Right lobe of liver (tissue), 6 donors: ENCODE data around the gene LRTM2. TPM values are rescaled to one million over a fixed set of nuclear protein-coding genes. Genes with fewer than 3 reads are reported as not detected.

ENCODE experiments used
- ATAC-seq, 4 donors: fragments of 200-7000 bp; cut with Tn5 transposase; one replicate each; pipeline ENCODE4 v1.9.1; 2020; ENCODE audit warnings: mild to moderate bottlenecking in 4 of 4, moderate library complexity in 4 of 4
- DNase-seq, 3 donors: peaks; one replicate each; pipeline ENCODE4 v3.0.0-alpha.2; 2020
- H3K27ac ChIP-seq, 3 donors: fragments of 200-600 bp; one replicate each; pipeline ENCODE4 v1.8.0; 2022
- H3K27me3 ChIP-seq, 2 donors: fragments of 200-600 bp; one replicate each; pipeline ENCODE4 v1.8.0; 2022
- H3K36me3 ChIP-seq, 4 donors: fragments of 200-600 bp; sonication (generic) in 1 of 4; one replicate each; pipeline versions ENCODE4 v1.5.1 to v1.8.0; 2017 to 2022; ENCODE audit warnings: control low read depth in 1 of 4
- H3K4me1 ChIP-seq, 4 donors: fragments of 200-600 bp; sonication (generic) in 1 of 4; one replicate each; pipeline versions ENCODE4 v1.5.1 to v1.8.0; 2017 to 2022; ENCODE audit warnings: control low read depth in 1 of 4
- H3K4me3 ChIP-seq, 3 donors: fragments of 200-600 bp; one replicate each; pipeline ENCODE4 v1.8.0; 2022
- H3K9me3 ChIP-seq, 4 donors: fragments of 200-600 bp; sonication (generic) in 1 of 4; one replicate each; pipeline versions ENCODE4 v1.5.1 to v1.8.0; 2017 to 2022; ENCODE audit warnings: control low read depth in 1 of 4
- CTCF ChIP-seq, 4 donors: fragments of 200-600 bp in 3 of 4; fragments of 450-650 bp in 1 of 4; IDR thresholded peaks; one replicate each; pipeline versions ENCODE4 v1.5.1 to v1.8.0; 2016 to 2022; ENCODE audit warnings: antibody characterized with exemption in 4 of 4, mild to moderate bottlenecking in 2 of 4
- POLR2A ChIP-seq: fragments of 450-650 bp; IDR thresholded peaks from one replicate; pipeline ENCODE4 v1.6.1; 2017; ENCODE audit warnings: antibody characterized with exemption, mild to moderate bottlenecking
- WGBS: methylation state at CpG from one replicate; pipeline ENCODE4 v1.1.6; 2018; ENCODE audit warnings: low coverage, low lambda C conversion rate; ENCODE audit not compliant: insufficient coverage; ENCODE audit errors: missing lambda C conversion rate; 5-methylcytosine and 5-hydroxymethylcytosine counted together
- intact Hi-C, 2 donors: fragments of 100-400 bp; cut with DNase I; formaldehyde crosslinking; loops; one replicate each; pipeline versions ENCODE4 v1.11.2 to v1.14.1; 2022
- total RNA-seq, 6 experiments: library from RNA; depleted of rRNA in 2 of 6; stranded (reverse); fragments of >200 nt in 2 of 6; fragmentation: NEBNext Ultra II Directional in 3 of 6; extraction: Animal tissue kit (Norgen Biotek cat#: 25700) in 3 of 6; gene quantifications; one replicate each; pipeline versions ENCODE4 v1.1.0 to v1.2.4, GENCODE V29; 2016 to 2023
- donor health status: DM: no; HTN: yes; CAD: no.
- donor health status: DM: no; HTN: no; CAD: no.
- donor health status: DM: no; HTN: no; CAD: no.
- donor health status: DM: no; HTN: yes; CAD: no.
- donor health status: DM: no; HTN: yes; CAD: no.

Gene LRTM2
- total RNA-seq, 6 experiments from 2014 or later: not detected

DNA sequence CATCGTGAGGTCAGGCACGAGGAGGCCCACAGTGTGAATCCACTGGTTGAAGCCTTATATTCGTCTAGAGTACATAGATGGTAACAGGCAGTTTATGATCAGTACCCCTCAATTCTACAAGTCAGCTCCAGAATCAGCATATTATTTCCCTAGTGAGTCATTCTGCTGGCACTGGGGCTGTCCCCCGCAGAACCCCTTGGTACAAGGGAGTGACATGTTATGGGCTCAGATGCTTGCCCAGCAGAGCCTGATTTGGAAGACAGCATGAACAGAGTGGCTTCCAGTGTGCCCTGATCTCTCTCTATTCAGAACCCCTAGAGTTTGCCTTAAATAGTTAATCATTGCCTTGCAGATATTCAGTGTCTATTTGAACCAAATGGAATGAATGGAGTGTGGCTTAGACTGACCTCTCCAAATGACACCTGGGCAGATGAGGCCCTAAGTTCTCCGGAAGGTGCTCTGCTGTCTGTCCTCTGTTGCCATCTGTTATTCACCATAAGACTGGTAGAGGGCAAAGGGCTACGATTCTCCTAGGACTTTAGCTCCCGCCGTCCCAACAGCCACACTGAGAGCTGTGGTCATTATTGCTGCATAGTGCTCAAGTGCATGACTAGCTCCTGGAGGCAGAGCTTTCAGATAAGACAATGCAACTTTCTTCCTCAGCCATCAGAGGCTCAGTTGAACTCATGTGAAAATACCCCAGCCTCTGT is 57.0 kb downstream of the LRTM2 start:
- Histone ChIP-seq H3K4me1 (no peaks in the 10 kb centered on the region), H3K27ac (no peak overlapping the region), H3K9me3 (no peaks in the 10 kb centered on the region), H3K27me3 (no peaks in the 10 kb centered on the region), H3K36me3 (no peaks in the 10 kb centered on the region), H3K4me3 (no peak overlapping the region)
- TF ChIP-seq CTCF (IDR thresholded peaks at IDR 0.05) (no peak), POLR2A (no peak)
- intact Hi-C loops: no loop called here
- ATAC-seq (no peak), DNase-seq (no peak)
- 72% methylated on average over 4 of the region's 8 CpGs for WGBS

DNA sequence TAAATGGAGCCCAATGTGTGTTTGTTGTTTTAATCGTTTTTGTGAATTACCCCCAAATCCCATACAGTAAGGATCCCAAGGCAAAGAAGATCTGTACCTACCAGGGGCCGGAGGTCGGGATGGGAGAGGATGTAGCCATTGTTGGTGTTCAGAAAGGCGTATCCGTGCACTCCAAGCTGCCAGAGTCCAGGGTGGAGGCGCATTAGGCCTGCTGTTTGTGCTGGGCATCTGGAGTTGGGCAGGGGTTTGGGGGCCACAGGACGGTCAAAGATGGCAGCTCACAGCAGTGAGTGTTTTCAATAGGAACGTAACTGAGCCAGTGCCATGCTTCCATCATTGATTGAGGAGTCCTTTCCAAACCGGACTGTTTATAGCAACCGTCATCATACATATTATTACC is 57.8 kb downstream of the LRTM2 start:
- no peaks in the 10 kb centered on the region for H3K4me1 ChIP-seq
- H3K36me3 ChIP-seq: no peaks in the 10 kb centered on the region
- TF ChIP-seq POLR2A (no peak), CTCF (IDR thresholded peaks at IDR 0.05) (no peak)
- ATAC-seq (no peak), DNase-seq (no peak)
- no peaks in the 10 kb centered on the region for H3K9me3 ChIP-seq
- H3K27ac ChIP-seq: no peak overlapping the region
- intact Hi-C loops: no loop called here
- no peak overlapping the region for H3K4me3 ChIP-seq
- H3K27me3 ChIP-seq: no peaks in the 10 kb centered on the region
- WGBS: 81% methylated on average over 9 of the region's 10 CpGs

- no peak for TF ChIP-seq CTCF (IDR thresholded peaks at IDR 0.05)
- no peak for TF ChIP-seq POLR2A
- DNase-seq (peak in 1 of 3 donors; percentile 29), ATAC-seq (no peak)
- intact Hi-C loops: no loop called here
- no peak overlapping the region for H3K4me3 ChIP-seq
- H3K27ac ChIP-seq: no peak overlapping the region
- H3K36me3 ChIP-seq: no peaks in the 10 kb centered on the region
- no peaks in the 10 kb centered on the region for H3K9me3 ChIP-seq
- H3K4me1 ChIP-seq: no peaks in the 10 kb centered on the region
- 30% methylated on average over 1 of the region's 5 CpGs for WGBS
- no peaks in the 10 kb centered on the region for H3K27me3 ChIP-seq
These were observed 58.3 kb downstream of the LRTM2 start for GRCh38 chr12:1878695-1879094.

GRCh38 chr12:1879633-1880032 is 59.3 kb downstream of the LRTM2 start:
- no peaks in the 10 kb centered on the region for H3K9me3 ChIP-seq
- H3K27me3 ChIP-seq: no peaks in the 10 kb centered on the region
- TF ChIP-seq CTCF (IDR thresholded peaks at IDR 0.05) (no peak), POLR2A (no peak)
- no peaks in the 10 kb centered on the region for H3K36me3 ChIP-seq
- DNase-seq (peak in 1 of 3 donors; percentile 33), ATAC-seq (no peak)
- intact Hi-C loops: no loop called here
- 92% methylated on average over 5 of the region's 10 CpGs for WGBS
- H3K27ac ChIP-seq: no peak overlapping the region
- H3K4me1 ChIP-seq: no peaks in the 10 kb centered on the region
- no peak overlapping the region for H3K4me3 ChIP-seq
